Inferior parietal cortex (tissue), 1 donor: ENCODE results near the gene TSC22D1.

Experiments
- DNase-seq: peaks from one replicate; pipeline ENCODE4 v3.0.0-alpha.2; 2016; ENCODE audit errors: extremely low spot score

The TSC22D1 gene

DNA sequence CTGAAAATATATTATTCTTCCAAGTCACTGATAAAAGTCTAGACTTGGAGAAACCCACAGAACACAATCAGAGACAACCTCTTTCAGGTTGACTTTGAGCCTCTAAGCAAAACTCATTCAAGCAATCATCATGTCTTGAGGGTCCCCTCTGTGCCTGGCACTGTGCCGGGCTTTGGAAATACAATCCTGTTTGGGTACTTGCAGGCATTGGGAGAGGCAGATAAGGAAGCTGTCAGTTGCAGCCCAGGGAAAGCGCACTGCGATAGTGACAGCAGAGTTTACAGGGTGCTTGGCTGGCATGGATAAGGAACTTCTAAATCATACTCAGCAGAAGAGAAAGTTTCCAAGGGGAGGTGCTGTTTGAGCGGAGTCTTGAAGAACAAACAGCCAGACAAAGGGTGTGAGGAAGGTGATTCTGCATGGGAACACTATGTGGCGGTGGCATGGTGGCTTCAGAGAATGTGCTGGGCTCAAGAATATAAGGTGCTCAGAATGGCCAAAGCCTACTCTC is 193.4 kb downstream of the TSC22D1 start:
- DNase-seq: no peak
